HG02970 (cell line): ENCODE data around the gene CHN2.
"Not testable (repeated sequence)": the region's sequence is repeated elsewhere in the genome, so short reads cannot be mapped to it uniquely, and the experiment has no call there.

Experiments used
- ATAC-seq: cut with Tn5 transposase; IDR thresholded peaks from one replicate; pipeline ENCODE4 v1.9.1; 2021; ENCODE audit warnings: mild to moderate bottlenecking, moderate library complexity, moderate number of reproducible peaks; ENCODE audit not compliant: unreplicated experiment, low FRiP score

CHN2 gene

DNA sequence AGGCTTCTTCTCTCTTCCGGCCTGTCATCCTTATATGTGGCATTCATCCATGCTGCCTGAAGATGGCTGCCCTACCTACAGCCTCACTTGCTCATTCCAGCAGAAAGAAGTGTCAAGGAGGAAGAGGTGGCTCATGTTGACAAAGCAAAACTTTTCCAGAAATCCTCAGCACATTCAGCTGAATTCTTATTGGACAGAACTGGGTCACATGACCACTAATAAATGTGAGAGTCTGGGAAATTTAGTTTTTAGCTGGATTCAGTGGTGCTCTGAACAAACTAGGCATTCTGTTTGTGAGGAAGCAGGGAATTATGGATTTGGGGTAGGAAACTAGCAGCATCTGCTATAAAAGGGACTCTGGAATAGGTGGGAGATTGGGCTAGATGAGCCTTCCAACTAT lies 58.6 kb downstream of the CHN2 start:
- ATAC-seq, result no peak

GRCh38 chr7:29254591-29254990 lies 60.0 kb downstream of the CHN2 start:
- no peak for ATAC-seq

DNA sequence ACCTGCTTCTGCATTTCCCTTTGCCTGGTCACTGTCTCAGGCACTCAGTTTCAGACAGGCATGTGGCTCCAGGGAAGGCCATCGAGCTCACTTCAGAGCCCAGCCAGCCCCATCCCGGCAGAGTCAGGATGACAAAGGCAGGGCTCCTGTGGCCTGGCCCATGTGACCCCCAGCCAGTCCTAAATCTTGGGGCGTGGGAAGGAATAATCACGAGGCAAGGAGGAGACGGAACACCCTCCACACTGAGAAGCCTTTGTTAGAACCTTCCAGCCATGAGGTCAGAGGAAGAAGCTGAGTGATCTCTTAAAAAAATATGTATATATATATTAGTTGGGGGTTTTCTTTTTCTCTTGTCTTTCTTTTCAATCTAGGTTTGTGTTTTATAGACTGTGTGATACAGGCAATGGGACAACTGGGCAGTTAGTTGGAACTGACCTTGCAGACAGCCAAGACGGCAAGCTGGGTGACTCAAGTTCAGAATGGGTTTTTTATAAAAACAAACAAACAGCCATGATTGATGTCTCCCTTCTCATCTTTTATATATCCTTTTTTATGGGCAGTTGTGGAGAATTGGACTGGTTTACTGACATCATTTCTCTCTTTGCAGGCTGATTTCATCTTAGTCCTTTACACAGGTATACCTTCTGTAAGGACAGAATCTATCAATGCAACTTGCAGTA lies 60.8 kb downstream of the CHN2 start:
- no peak for ATAC-seq

- ATAC-seq, result no peak
Measured at GRCh38 chr7:29255906-29256692, 61.5 kb downstream of the CHN2 start.

GRCh38 chr7:29256693-29257002 lies 62.1 kb downstream of the CHN2 start:
- ATAC-seq, result no peak

- ATAC-seq, result no peak
Measured at GRCh38 chr7:29258951-29259350, 64.4 kb downstream of the CHN2 start.

DNA sequence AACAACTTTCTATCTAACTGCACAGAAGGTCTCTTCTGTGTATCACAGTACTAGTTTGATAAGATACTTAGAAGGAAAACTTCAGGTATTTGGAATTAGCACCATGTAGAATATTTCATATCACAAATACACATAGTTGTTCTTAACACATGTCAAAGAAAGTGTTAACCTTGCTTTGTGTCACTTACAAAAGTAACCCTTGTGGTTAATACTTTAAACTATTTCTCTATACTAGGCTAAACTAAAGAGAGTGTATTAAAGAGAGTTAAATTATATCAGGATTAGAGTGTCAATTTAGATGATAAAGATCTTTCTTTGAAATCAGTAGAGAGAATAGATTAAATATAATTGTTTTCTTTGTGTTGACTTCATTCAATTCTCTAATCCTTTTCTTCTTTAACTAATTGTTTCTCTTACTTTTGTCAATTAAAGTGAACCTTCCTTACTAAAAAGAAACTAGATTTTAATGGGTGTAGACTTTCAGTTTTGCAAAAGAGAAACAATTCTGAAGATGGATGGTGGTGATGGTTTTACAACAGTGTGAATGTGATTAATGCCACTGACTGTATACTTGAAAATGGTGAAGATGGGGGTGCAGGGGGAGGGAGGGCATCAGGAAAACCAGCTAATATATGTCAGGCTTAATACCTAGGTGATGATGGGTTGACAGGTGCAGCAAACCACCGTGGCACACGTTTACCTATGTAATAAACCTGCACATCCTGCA lies 67.8 kb downstream of the CHN2 start:
- ATAC-seq, result no peak

DNA sequence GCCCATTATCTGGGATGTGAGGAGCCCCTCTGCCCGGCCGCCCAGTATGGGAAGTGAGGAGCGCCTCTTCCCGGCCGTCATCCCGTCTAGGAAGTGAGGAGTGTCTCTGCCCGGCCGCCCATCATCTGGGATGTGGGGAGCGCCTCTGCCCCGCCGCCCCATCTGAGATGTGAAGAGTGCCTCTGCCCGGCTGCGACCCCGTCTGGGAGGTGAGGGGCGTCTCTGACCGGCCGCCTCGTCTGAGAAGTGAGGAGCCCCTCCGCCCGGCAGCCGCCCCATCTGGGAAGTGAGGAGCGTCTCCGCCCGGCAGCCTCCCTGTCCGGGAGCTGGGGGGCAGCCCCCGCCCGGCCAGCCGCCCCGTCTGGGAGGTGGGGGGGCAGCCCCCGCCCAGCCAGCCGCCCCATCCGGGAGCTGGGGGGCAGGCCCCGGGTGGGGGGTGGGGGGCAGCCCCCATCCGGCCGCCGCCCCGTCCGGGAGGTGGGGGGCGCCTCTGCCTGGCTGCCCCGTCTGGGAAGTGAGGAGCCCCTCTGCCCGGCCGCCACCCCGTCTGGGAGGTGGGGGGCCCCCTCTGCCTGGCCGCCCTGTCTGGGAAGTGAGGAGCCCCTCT lies 69.1 kb downstream of the CHN2 start:
- not testable (repeated sequence) for ATAC-seq

GRCh38 chr7:29265208-29265923 lies 70.8 kb downstream of the CHN2 start:
- no peak for ATAC-seq

DNA sequence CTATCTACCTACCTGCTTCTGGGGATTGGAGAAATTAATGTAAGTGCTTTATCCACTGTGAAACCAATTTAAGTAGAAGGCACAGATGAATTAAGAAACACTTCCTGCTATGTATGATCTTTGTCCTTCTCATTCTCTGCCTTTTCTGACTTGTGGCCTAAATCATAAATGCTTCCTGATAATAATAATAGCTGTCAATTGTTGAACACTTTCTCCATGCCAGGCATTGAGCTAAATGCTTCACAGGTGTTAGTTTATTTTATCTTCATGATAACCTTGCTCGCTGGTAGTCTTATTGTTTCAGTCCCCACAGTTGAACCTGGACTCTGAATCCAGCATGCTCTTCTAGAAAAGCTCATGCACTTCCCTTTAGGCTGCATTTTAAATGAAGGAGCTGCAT lies 75.4 kb downstream of the CHN2 start:
- no peak for ATAC-seq

DNA sequence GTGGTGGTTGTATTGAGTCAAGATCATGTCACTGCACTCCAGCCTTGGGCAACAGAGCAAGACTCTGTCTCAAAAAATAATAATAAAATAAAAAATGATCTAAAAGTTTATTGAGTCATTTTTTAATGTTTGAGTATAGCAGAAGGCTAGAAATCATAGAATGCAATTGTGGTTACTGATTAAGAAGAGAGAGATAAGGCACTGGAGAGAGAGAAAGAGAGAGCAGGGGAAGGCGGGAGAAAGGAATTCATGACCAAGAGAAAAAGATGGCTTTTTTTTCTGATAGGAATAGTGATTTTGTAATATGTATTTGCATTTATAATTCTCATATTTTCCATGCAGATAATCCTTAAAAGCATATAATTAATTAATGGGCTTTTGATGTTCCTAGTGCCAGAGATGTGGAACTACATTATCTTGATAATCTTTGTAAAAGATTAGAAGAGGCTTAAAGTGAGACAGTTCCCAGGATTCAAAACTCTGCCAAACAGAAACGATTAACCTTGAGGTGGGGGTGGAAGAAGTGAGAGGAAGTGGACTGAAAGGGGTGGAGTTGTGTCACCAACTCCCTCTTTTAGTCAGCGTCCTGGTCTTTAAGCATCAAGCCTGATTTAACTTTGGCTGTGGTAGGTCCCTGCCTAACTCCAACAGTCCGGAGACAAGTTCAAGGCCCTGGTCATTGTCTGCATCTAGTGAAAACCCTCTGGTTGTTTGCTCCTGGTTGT lies 76.2 kb downstream of the CHN2 start:
- no peak for ATAC-seq

GRCh38 chr7:29271319-29271658 lies 76.7 kb downstream of the CHN2 start:
- ATAC-seq, result no peak

GRCh38 chr7:29272057-29272456 lies 77.5 kb downstream of the CHN2 start:
- ATAC-seq, result no peak

DNA sequence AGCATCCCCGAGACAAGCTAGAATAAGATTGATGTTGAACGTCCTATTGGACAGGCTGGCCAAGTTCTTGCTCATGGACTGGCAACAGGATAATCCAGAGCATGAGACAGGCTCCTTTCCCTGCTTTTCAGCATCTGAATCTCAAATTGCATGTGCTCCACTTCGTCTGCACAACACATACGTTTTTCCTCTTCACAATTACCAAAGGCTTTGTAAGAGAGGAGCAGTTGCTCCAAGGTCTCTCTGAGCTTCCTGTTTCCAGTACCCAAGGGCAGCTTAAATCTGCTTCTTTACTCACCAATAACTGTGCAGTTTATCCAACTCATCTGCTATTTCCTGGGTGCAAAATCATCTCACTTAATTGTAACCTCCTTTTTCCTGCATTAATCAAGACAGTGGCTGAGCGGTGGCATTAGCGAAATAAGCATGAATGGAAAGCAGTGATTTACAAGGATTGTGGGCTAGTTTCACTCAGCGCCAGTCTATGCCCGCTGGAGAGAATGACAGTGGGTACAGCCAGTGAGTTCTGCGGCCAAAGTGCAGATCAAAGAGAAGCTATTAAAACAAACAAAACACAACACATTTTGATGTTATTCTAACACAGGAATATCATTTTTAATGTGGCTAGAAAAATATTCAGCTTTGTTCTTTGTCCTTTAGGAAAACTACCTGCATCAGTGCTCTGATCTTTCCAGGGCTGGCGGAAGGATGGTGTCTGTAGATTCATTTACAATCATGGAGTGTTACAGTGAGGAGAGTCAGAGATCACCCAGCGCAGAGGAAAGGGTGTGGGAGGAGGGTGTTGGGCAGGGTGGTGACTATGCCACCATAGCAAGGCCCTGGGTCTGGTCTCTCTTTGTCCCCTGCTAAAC lies 79.8 kb downstream of the CHN2 start:
- no peak for ATAC-seq

- ATAC-seq, result no peak
Measured at GRCh38 chr7:29275018-29275318, 80.4 kb downstream of the CHN2 start.

GRCh38 chr7:29275493-29275892 lies 80.9 kb downstream of the CHN2 start:
- no peak for ATAC-seq

GRCh38 chr7:29276199-29276598 lies 81.6 kb downstream of the CHN2 start:
- ATAC-seq, result no peak

DNA sequence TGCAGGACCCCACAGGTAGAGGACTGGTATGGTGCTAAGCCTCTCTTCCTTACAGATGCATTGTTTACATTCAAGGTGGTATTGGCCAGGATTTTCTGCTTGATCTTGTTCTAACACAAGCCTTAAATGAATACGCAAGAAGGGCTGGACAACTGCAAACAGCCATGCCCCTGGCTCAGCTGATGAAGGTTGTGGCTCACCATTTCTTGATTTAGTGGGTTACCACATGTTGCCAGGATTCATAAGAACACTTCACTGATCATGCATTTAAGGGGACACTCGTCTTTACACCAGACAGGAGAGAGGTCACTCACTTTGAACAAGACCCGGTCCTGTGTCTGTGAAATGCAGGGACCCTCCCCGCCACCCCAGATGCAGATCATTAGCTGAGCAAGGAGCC lies 82.2 kb downstream of the CHN2 start:
- ATAC-seq, result no peak

- no peak for ATAC-seq
Measured at GRCh38 chr7:29277436-29278215, 83.1 kb downstream of the CHN2 start.
